HG02759 (cell line): Measurements from ENCODE around the gene FNTB.

Experiments
- ATAC-seq: cut with Tn5 transposase; IDR thresholded peaks from one replicate; pipeline ENCODE4 v1.9.1; 2021; ENCODE audit warnings: mild to moderate bottlenecking, moderate library complexity; ENCODE audit not compliant: unreplicated experiment

FNTB gene

GRCh38 chr14:65043893-65044595 lies 57.3 kb downstream of the FNTB start:
- no peak for ATAC-seq

GRCh38 chr14:65044596-65044959 lies 57.9 kb downstream of the FNTB start:
- ATAC-seq: no peak

GRCh38 chr14:65045006-65045405 lies 58.3 kb downstream of the FNTB start:
- ATAC-seq: no peak

GRCh38 chr14:65045709-65046108 lies 59.0 kb downstream of the FNTB start:
- ATAC-seq: no peak

GRCh38 chr14:65052832-65053231 lies 66.1 kb downstream of the FNTB start:
- no peak for ATAC-seq

- ATAC-seq: no peak
Measured at GRCh38 chr14:65053466-65053865, 66.8 kb downstream of the FNTB start.

- ATAC-seq: no peak
Measured at GRCh38 chr14:65054471-65055085, 67.9 kb downstream of the FNTB start.

- no peak for ATAC-seq
Measured at GRCh38 chr14:65057695-65058094, 71.0 kb downstream of the FNTB start.

- no peak for ATAC-seq
Measured at GRCh38 chr14:65062096-65063075, 75.7 kb downstream of the FNTB start.

- ATAC-seq: no peak
Measured at GRCh38 chr14:65065719-65066118, 79.0 kb downstream of the FNTB start.

GRCh38 chr14:65069874-65070413 lies 83.2 kb downstream of the FNTB start:
- ATAC-seq: no peak

- ATAC-seq: peak; percentile 73
Measured at GRCh38 chr14:65070471-65070976, 83.8 kb downstream of the FNTB start.

- ATAC-seq: no peak
Measured at GRCh38 chr14:65071544-65071943, 84.8 kb downstream of the FNTB start.

GRCh38 chr14:65072256-65072655 lies 85.6 kb downstream of the FNTB start:
- no peak for ATAC-seq

GRCh38 chr14:65072937-65073336 lies 86.2 kb downstream of the FNTB start:
- ATAC-seq: no peak

- no peak for ATAC-seq
Measured at GRCh38 chr14:65073605-65074201, 87.0 kb downstream of the FNTB start.

GRCh38 chr14:65074449-65075150 lies 87.9 kb downstream of the FNTB start:
- no peak for ATAC-seq

- ATAC-seq: no peak
Measured at GRCh38 chr14:65075628-65076325, 89.1 kb downstream of the FNTB start.

- ATAC-seq: no peak
Measured at GRCh38 chr14:65077318-65077717, 90.6 kb downstream of the FNTB start.

GRCh38 chr14:65079201-65079600 lies 92.5 kb downstream of the FNTB start:
- ATAC-seq: no peak
